Esophagus squamous epithelium (tissue), 4 donors: ENCODE results near the gene RPS19BP1.

ENCODE experiments used
- CTCF ChIP-seq, 6 experiments: fragments of 450-650 bp in 4 of 6; fragments of 200-600 bp in 2 of 6; sonication (generic) in 2 of 6; IDR thresholded peaks; one replicate each; pipeline ENCODE4 v1.5.1; 2016 to 2019; ENCODE audit warnings: antibody characterized with exemption in 6 of 6, mild to moderate bottlenecking in 4 of 6, moderate library complexity in 4 of 6
- POLR2A ChIP-seq, 4 donors: fragments of 450-650 bp; IDR thresholded peaks; one replicate each; pipeline ENCODE4 v1.6.1; 2017; ENCODE audit warnings: antibody characterized with exemption in 4 of 4, mild to moderate bottlenecking in 4 of 4, moderate library complexity in 3 of 4

GRCh38 chr22:39486951-39487825, 45.4 kb downstream of the RPS19BP1 start:
- TF ChIP-seq CTCF (IDR thresholded peaks at IDR 0.05) (no peak), POLR2A (IDR thresholded peaks at IDR 0.05) (no peak)
